T-helper 9 cell (primary cell): Measurements from ENCODE around the gene SIAE.
A peak's percentile ranks its signal among the peaks of the same experiment; 100 is the strongest.

Experiments used
- DNase-seq: peaks from one replicate; pipeline ENCODE4 v3.0.0-alpha.2; 2020
- total RNA-seq, 2 donors: gene quantifications; one replicate each; lab custom pipeline; 2026; lab: John Stamatoyannopoulos, UW

SIAE gene, protein sequence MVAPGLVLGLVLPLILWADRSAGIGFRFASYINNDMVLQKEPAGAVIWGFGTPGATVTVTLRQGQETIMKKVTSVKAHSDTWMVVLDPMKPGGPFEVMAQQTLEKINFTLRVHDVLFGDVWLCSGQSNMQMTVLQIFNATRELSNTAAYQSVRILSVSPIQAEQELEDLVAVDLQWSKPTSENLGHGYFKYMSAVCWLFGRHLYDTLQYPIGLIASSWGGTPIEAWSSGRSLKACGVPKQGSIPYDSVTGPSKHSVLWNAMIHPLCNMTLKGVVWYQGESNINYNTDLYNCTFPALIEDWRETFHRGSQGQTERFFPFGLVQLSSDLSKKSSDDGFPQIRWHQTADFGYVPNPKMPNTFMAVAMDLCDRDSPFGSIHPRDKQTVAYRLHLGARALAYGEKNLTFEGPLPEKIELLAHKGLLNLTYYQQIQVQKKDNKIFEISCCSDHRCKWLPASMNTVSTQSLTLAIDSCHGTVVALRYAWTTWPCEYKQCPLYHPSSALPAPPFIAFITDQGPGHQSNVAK
- 1.4 to 2.9 reads per million in 2 donors for total RNA-seq

DNA sequence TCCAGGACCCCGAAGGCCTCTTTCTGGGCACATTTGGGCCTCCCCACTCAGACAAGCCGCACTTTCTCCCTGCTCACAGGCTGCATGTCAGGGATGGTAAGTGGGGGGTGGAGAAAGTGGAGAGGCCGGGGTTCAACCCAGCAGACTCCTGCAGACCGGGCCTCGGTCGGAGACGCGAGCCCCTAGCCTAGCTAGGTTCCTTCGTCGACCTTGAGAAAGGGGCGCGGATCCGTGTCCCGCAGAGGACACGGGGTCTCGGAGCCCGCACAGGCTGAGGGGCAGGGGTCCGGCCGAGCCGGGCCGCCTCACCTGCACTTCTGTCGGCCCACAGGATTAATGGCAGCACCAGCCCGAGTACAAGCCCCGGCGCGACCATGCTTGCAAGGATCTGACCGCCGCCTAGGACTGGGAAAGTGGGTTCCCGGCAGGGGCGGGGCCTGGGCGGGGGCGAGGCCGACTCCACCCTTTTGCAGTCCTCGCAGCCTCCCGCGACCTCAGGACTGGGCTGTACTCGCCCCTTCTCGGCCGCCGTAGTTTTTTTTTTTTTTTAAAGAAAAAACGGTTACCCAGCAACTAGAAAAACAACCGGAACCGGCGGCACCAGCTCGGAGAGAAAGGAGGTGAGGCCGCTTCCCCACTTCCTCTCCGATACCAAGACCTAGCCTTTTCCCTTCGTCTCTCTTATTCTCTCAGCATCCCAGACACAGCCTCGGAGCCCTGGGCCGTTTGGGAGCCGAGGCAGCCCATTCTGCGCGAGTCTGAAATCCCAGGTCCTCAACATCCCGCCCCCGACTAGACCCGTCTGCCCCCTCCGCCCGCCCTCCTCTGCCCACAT, at the start of gene SIAE, which contains the start of gene SPA17:
Gene SIAE, minus strand, starts transcription at position 407 of the 835 bp plus-strand sequence. Its CDS starts 31 bp downstream, at position 376.
Gene SPA17, plus strand, starts transcription at position 572 of the 835 bp plus-strand sequence. CDS start 1,361 bp downstream, outside the sequence.
- DNase-seq = peak; percentile 77

DNA sequence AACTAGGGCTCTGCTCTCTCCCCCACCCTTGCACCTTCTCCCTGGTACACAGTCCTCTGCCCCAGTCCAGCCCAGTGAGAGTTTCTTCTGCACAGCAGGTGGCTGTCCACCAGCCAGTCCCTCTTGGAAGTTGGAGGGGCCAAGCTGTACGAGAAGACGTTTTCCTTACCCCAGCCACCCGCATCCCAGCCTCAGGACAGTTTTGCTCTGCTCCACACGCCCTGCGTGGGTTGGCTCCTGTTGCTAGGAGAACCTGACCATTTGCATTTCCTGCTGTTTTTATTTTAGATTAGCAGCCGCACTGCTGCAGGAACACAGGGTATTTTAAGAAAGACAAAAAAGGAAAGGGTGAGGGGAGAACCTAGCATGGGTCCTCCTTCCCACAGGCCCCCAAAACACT, 48.6 kb upstream of the SIAE start:
- no peak for DNase-seq

DNA sequence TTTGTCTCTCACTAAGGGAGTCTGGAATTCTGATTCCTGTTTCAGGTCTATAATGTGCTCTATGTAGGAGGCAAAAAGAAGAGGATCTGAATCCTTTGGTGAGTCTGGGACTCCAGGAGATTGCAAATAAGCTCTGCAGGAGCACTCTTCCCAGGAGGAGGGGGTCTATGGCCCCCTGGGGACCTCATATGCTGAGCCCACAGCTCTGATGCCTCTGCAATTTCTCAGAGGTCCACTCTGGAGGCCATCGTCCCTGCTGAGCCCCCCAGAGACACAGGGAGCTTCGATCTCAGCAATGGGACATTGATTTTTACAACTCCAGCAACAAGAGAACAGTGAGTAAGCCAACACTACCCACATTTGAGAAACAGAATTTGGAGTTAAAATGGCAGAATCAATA, 46.0 kb upstream of the SIAE start:
- DNase-seq = no peak

DNA sequence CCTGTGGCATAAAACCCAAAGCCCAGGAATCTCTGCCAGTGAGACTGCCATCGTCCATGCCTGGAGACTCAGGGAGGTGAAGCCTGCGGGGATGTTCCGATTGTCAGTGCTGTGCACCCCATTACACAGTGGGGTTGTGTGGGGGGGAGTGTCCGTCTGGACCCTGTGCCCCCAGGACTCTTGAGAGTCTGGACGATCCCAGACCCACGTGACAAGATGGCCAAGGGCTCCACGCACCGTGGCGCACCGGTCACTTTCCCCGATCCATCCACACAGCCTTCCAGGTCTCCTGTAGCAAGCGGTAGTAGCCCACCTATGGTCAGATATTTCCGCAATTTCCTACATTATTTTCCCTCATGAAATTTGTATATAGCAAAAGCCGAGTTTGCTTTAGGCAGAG, 45.3 kb upstream of the SIAE start:
- no peak for DNase-seq

GRCh38 chr11:124717786-124718651, 44.5 kb upstream of the SIAE start:
- DNase-seq = peak; percentile 10

DNA sequence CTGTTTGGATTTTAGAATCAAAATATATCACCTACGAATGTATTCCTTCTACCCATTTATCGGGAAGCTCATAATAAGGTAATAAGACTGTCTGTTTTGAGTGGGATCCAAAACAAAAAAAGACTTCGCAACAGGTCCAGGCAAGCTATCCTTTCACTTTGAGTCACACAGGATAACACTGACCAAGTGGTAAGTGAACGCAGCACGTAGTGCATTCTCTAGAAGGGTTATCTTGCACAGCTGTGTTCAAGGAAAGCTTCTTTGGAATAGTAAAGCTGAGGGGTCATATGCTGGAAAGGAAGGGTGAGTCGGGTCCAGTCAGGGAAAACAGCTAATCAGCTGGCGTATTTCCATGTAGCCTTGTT, 43.9 kb upstream of the SIAE start:
- no peak for DNase-seq

GRCh38 chr11:124716591-124716990, 43.1 kb upstream of the SIAE start:
- DNase-seq = no peak

DNA sequence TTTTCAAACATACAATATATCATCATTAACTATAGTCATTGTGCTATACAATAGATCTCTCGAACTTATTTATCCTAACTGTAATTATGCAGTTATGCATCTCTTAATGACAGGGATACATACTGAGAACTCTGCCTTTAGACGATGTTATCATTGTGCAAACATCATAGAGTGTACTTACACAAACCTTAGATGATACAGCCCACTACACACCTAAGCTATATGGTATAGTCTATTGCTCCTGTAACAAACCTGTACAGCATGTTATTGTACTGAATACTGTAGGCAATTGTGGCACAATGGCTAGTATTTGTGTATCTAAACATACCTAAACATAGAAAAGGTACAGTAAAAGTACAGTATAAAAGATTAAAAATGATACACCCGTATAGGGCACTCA, 38.9 kb upstream of the SIAE start:
- no peak for DNase-seq

DNA sequence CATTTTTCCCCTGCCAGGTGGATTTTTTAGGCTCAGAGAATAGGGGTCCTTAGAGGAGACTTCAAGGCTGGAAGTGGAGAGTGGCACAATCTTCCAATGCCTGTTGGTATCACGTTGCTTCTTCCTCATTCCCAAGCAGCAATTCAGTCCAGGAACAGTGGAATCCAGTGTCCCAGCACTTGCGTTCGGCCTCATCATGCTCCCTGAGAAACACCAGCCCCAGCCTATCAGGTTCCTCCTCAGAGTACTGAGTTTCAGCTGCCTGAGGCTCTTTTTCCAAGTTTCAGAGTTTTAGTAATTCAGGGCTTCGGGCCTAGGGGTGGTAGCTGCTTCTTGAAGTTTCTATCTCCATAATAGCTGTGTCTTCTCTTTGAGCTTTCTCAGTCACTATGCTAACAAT, 34.3 kb upstream of the SIAE start:
- no peak for DNase-seq

GRCh38 chr11:124700028-124700427, 26.5 kb upstream of the SIAE start:
- no peak for DNase-seq

DNA sequence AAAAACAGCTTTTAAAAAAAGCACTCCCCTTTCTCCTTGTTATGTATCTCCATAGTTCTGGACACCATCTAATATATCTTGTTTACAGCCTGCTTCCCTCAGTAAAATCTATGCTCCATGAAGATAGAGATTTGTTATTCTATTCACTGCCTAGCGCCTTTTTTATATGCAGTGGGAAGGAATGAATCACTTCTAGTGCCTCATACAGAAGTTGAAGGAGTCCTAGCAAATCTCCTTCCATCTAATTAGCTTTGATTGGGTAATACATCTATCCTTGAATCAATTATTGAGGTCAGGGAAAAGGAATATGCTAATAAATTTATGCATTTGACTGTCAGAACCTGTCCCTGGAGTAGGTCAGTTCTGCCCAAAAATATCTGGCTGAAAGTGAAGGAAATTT, 26.0 kb upstream of the SIAE start:
- DNase-seq = no peak

DNA sequence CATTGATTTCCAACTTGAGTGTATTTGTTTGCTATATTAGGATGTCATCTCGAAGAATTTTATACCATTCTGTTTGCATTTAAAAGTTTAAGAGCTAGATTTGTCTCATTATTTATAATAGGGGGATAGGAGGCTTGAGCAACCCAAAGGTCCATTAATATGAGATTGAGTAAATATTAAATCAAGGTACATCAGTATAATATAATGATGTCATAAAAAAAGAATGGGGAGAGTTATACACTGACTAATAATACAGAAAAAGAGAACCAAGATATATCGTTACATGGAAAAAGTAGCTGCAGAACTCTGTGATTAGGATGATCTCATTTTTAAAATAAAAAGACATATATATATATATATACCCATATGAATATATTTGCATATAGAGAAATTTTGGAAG, 19.6 kb upstream of the SIAE start:
- no peak for DNase-seq

- no peak for DNase-seq
These were observed 8.9 kb upstream of the SIAE start for GRCh38 chr11:124682443-124682842.

- DNase-seq = no peak
These were observed 7.9 kb upstream of the SIAE start for GRCh38 chr11:124681421-124681820.

GRCh38 chr11:124678416-124678815, 4.9 kb upstream of the SIAE start:
- no peak for DNase-seq

DNA sequence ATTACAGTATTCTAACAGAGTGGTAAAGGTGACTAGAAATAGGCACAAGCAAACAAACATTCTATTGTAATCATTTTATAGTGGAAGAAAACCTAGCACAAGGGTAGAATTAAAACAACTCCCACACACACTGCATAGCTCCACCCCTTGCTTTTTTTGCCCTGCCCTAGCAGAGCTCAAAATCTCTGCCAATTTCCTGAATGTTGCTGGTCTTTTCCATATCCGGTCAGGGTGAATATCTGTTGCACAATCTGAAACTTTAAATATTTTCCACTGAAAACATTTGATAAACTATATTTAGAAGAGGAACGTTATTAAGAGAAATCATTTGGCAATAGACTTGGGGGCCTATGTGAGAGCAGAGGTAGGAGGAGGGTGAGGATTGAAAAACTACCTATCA, 2.8 kb upstream of the SIAE start:
- no peak for DNase-seq

DNA sequence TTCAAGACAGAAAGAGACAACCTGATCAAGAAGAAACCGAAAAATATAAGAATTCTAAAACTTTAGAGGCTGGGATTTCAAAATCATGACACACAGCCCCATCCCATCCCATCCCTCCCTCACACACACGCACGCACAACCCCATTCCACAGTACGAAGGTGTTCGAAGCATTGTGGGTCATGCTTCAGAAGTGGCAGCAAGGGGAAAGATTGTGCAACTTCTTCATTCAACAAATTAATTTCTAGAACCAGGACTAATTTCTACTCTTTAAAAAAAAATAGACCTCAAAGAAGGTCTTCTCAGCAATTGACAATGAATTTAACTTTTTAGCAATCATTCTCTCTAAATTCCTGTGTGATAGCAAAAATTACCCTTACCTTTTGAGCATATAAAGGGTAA, 1.0 kb upstream of the SIAE start:
- no peak for DNase-seq

DNA sequence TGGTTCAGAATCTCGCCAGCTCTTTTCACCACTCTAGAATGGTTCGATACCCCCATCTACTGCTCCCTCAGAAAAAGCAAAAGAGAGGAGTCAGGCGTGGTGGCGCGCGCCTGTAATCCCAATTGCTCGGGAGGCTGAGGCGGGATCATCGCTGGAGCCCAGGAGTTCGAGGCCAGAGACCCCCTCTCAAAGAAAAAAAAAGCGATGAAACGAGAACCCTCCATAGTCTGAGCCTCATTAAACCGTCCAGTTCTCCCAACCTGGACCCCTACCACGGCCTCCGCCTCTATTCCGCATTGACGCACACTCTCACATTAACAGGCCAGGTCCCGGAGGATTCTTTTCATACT, 604 bp upstream of the SIAE start:
- DNase-seq = no peak

DNA sequence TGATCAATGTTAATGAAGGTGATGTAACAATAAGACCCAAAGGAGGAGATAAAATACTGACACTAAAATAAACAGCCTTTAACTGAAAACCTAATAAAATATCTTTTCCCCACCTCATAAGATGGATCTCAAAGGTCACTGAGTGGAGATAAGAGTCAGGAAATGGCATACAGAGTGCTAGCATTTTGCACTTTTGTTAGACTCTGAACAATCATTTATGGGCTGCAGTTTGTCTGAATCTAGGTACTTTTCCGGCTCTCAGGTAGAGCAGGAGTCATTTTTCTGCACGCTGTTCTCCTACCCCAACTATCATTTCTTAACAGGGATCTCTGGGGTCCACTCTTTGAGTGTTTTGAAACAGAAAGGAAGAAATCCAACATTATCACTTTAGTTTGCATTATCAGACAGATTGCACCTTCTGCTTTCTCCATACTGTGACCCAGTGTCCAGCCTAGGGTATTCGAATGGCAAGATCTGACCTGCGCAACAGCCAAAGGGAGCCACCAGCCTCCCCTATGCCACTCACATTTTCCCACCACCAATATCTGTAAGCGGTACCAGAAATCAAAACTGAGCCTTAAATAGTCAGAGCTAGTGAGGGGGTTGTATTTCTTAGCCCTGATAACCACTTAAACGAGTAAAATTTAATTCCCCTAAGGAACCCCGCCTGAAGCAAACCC, 863 bp downstream of the SIAE start:
- DNase-seq = no peak

DNA sequence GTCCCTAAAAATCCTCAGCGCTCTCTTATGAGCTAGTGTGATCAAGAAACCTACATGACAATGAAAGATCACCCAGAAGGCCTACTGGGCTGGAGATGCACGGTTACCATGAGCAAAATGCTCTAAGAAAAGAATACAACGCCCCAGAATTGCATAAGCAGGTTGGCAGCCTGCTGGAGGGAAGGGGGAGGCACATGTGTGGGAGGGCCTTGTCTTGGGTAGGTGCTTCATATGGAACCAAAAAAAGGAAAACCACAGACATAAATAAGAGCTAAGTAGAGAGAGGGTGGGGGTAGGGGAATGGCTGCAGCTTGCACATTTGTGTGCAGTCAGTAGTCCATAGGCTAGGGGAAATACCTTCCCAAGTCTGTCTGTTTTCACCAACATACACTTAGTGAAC, 2.8 kb downstream of the SIAE start:
- DNase-seq = no peak

- DNase-seq = peak; percentile 15
These were observed 4.3 kb downstream of the SIAE start for GRCh38 chr11:124669193-124669592.

DNA sequence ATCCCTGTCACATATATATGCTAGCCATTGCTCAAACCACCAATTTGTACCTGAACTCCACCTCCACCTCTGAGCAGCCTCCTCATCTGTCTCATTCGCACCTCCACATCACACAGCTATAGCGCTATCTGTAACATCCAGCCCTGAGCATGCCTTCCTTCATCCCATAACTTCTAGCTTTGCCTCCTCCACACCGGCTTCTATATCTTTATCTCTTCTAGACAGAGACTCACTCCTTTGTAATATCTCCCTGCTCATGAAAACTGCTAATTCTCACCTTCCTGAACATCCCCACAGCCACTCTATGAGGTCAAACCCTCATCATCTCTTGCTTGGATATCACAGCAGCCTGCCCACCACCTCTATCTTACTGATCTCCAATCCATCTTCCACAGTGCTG, 5.9 kb downstream of the SIAE start:
- DNase-seq = no peak
